Body of pancreas (tissue), 2 donors: ENCODE data around the gene HERC3. TPM values are rescaled to one million over a fixed set of nuclear protein-coding genes. Genes with fewer than 3 reads are reported as not detected.

ENCODE experiments used
- small RNA-seq: library from RNA; depleted of rRNA; stranded (forward); fragments of <200 nt; gene quantifications from one replicate; pipeline ENCODE3, GENCODE V24; 2016
- total RNA-seq, 2 donors: library from RNA; depleted of rRNA; stranded (reverse); fragments of >200 nt; gene quantifications; one replicate each; pipeline ENCODE4 v1.1.0, GENCODE V29; 2016

The HERC3 gene
- total RNA-seq, 2 donors from 2014 or later, result 10.9 to 19.5 TPM

Small RNA genes lying within 50 kb of the gene (small RNA-seq; reads per million reads assigned to genes)
- gene RF02115 (not detected), gene RNU6-33P (not detected)

Other genes with a start within 250 kb of the HERC3 start
- 1 to 10 TPM; 2.3 to 8.8 TPM for gene HERC6, start 213.6 kb upstream of the HERC3 start, total RNA-seq
- 1 to 10 TPM; 2.6 to 3.9 TPM for gene HERC5, start 135.4 kb upstream of the HERC3 start, total RNA-seq
- 10 to 100 TPM; 56.4 to 79.4 TPM for gene PYURF, start 68.7 kb upstream of the HERC3 start, total RNA-seq
- 1 to 10 TPM; 3.1 to 7.3 TPM for gene NAP1L5, start 105.3 kb downstream of the HERC3 start, total RNA-seq